Hematopoietic multipotent progenitor cell (in vitro differentiated cells): ENCODE results near the gene ADIPOR2. TPM values are rescaled to one million over a fixed set of nuclear protein-coding genes. Genes with fewer than 3 reads are reported as not detected.
A peak's percentile ranks its signal among the peaks of the same experiment; 100 is the strongest.
"Not testable (repeated sequence)": the region's sequence is repeated elsewhere in the genome, so short reads cannot be mapped to it uniquely, and the experiment has no call there.

ENCODE experiments used
- DNase-seq, 3 donors: peaks; one replicate each; pipeline ENCODE4 v3.0.0-alpha.2; 2011 to 2015; ENCODE audit warnings: low read depth in 2 of 3, low spot score in 2 of 3
- total RNA-seq: library from RNA; depleted of rRNA; stranded (reverse); fragments of >200 nt; gene quantifications from one replicate; pipeline ENCODE4 v1.2.3, GENCODE V29; 2012

Gene ADIPOR2
- total RNA-seq, 1 donor = 20.2 TPM

- no peak for DNase-seq
Observed at GRCh38 chr12:1702713-1703112, 11.8 kb downstream of the ADIPOR2 start.

- no peak for DNase-seq
Observed at GRCh38 chr12:1703771-1704722, 13.2 kb downstream of the ADIPOR2 start.

- no peak for DNase-seq
Observed at GRCh38 chr12:1705774-1706631, 15.1 kb downstream of the ADIPOR2 start.

GRCh38 chr12:1706632-1706980, 15.7 kb downstream of the ADIPOR2 start:
- no peak for DNase-seq

- DNase-seq = no peak
Observed at GRCh38 chr12:1707051-1707450, 16.2 kb downstream of the ADIPOR2 start.

GRCh38 chr12:1709968-1710367, 19.1 kb downstream of the ADIPOR2 start:
- not testable (repeated sequence) for DNase-seq

GRCh38 chr12:1710870-1711269, 20.0 kb downstream of the ADIPOR2 start:
- not testable (repeated sequence) for DNase-seq

GRCh38 chr12:1711536-1712211, 20.8 kb downstream of the ADIPOR2 start:
- DNase-seq = not testable (repeated sequence)

GRCh38 chr12:1712305-1712704, 21.4 kb downstream of the ADIPOR2 start:
- DNase-seq = not testable (repeated sequence)

GRCh38 chr12:1712852-1713251, 22.0 kb downstream of the ADIPOR2 start:
- DNase-seq = not testable (repeated sequence)

- DNase-seq = not testable (repeated sequence)
Observed at GRCh38 chr12:1713783-1714348, 23.0 kb downstream of the ADIPOR2 start.

GRCh38 chr12:1715459-1715858, 24.6 kb downstream of the ADIPOR2 start:
- peak in 1 of 3 donors; percentile 59 for DNase-seq

- DNase-seq = no peak
Observed at GRCh38 chr12:1716215-1716862, 25.5 kb downstream of the ADIPOR2 start.

GRCh38 chr12:1716911-1717310, 26.0 kb downstream of the ADIPOR2 start:
- no peak for DNase-seq

- no peak for DNase-seq
Observed at GRCh38 chr12:1719139-1719538, 28.3 kb downstream of the ADIPOR2 start.

- no peak for DNase-seq
Observed at GRCh38 chr12:1720494-1720893, 29.6 kb downstream of the ADIPOR2 start.

GRCh38 chr12:1723721-1724120, 32.9 kb downstream of the ADIPOR2 start:
- no peak for DNase-seq

- DNase-seq = no peak
Observed at GRCh38 chr12:1724250-1724649, 33.4 kb downstream of the ADIPOR2 start.

- DNase-seq = peak in 1 of 3 donors; percentile 26
Observed at GRCh38 chr12:1726753-1727152, 35.9 kb downstream of the ADIPOR2 start.

- DNase-seq = no peak
Observed at GRCh38 chr12:1728824-1729223, 38.0 kb downstream of the ADIPOR2 start.
